GM19467 (cell line): Measurements from ENCODE around the gene WNT4.

ENCODE experiments used
- ATAC-seq: cut with Tn5 transposase; IDR thresholded peaks from one replicate; pipeline ENCODE4 v1.9.1; 2021; ENCODE audit warnings: mild to moderate bottlenecking, moderate library complexity; ENCODE audit not compliant: unreplicated experiment

WNT4 gene

DNA sequence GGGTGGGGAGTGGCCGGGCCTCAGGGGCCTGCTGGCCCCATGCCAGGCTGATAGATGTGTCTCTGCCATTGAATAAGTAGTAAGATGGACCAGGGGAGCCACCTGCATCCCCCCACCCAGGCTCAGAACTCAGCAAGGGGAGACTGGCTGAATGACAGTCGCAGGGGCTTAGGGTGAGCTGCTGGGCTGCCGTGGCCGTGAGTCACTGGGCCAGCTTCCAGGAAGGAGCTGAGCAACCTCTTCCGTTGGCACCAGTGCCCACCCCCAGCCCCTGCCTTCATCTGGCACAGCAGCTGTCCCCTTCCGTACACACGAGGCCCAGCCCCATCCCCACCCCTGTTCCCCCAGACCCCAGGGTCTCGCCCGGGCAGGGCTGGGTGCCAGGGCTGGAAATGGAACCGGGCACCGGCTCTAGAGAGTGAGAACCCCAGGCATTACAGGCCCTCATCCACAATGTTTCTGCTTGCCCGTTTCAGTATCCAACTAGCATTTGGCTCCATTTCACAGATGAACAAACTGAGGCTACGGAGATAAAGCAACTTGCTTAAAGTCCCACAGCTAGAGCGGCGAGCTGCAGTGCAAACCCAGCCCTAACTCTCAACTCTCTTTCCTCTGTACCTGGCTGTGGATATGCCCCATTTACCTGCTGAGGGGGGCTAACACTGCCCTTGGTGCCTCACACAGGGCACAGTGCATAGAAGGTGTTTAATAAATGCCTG is 10.2 kb downstream of the WNT4 start:
- no peak for ATAC-seq

DNA sequence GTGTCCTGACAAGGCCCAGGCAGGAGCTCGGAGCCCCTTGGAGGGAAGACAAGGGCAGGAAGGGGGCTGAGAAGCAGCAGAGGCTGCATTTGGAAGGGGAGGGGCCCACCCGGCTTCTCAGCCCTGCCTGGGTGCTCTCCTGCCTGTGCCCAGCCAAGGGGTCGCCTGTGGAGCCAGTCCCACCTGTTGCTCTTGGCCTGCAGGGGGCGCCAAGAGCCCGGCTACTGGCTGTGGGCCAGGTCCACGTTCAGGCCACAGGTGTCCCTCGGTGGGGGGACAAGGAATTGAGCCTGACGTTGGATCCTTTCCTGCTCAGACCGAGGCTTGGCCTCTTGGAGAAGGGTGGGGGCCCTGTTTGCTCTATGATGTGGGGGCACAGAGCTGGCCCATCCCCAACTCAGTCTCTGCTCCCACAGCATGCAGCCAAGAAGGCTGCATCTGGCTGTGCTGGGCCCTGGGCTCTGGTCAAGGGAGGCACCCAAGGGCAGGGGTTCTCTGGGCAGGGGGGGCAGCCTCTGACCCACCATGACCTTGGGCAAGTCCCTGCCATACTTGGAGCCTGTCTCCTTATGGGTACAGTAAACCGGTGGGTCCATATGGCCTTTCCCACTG is 10.9 kb downstream of the WNT4 start:
- ATAC-seq, result no peak

DNA sequence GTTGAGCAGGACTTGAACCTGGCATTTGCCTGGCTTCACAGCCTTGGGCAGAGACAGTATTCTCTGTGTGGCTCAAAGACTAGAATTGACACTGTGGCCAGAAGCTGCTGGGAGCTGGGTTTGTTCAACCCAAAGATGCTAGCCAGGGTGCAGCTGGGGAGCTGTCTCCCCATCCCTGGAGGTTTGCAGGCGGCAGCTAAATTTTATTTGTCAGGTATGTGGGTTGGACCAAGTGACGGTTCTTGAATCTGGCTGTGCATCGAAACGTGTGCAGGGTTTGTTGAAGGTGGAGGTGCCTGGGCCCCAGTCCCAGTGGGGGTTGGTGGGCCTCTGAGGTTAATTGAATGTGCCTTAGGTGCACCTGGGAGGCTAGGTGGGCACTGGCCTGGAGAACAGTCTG is 11.8 kb downstream of the WNT4 start:
- no peak for ATAC-seq

DNA sequence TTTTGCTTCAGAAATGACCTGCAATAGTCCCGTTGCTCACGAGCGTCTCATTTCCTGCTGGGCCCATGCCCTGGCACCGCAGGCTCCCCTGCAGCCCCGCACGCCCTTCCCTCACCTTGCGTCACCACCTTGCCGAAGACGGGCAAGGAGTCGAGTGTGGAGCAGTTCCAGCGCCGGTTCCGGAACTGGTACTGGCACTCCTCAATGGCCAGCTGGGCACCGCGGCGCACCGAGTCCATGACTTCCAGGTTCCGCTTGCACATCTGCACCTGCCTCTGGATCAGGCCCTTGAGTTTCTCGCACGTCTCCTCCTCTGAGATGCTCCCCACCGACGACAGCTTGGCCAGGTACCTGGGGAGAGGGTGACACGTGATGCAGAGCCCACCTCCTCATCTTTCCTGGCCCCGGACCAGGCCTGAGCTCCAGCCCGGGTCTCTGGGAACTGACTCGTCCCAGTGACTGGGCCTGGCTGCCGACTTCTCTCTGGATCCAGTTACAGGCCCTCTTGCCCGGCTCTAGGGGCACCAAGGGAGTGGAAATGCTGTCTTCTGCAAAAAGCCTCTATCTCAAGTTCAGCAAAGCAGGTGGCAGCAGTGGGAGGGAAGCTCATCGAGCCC is 13.3 kb downstream of the WNT4 start:
- ATAC-seq, result no peak

DNA sequence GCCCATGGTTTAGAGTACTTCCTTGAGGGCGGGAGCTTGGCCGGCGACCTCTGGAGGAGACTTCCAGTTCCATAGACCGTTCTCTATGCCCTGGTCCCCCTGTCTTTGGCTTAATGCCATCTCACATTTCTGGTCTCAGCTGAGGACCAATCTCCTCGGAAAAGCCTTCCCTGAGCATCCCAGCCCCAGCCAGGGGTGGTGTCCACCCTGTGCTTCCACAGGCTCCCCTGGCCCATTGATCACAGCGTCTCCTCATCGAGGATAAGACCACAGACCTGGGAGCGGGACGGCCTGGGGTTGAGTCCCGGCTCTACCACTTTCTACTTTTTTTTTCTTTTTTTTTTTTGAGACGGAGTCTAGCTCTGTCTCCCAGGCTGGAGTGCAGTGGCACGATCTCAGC is 14.5 kb downstream of the WNT4 start:
- ATAC-seq, result no peak

DNA sequence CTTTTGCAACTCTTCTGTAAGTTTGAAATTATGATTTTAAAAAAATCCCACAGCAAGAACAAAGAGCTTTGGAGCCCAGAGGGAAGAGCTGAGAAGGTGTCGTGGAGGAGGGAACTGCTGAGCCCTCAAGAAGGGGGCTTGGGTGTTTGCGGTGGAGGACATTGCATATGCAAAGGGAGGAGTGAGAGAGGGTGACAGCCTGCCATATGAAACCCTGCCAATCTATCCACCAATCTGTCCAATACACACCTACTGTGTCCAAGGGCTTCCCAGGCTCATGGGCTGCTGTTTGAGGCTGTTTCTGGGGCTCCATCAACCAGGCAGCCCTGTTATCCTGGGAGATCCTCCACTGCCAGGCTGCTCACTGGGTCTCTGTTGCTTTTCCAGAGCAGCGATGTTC is 15.2 kb downstream of the WNT4 start:
- ATAC-seq, result no peak

DNA sequence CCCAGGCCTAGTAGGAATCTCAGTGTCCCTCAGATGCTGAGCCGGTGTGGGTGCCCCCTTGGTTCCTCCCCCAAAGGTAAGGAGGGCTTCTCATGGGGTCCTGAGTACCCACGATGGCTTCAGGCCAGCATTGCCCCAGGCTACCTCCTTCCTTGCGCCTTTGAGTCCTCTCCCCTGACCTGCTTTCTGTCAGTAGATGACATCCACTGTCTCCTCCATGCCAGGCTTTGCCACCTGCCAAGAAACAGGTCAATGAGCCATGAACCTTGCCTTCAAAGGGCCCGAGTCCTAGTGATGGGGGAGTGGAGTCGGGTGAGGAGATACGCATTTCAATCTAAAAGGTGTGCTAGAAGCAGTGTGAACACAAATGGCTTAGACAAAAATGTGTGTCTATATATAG is 15.6 kb downstream of the WNT4 start:
- no peak for ATAC-seq

DNA sequence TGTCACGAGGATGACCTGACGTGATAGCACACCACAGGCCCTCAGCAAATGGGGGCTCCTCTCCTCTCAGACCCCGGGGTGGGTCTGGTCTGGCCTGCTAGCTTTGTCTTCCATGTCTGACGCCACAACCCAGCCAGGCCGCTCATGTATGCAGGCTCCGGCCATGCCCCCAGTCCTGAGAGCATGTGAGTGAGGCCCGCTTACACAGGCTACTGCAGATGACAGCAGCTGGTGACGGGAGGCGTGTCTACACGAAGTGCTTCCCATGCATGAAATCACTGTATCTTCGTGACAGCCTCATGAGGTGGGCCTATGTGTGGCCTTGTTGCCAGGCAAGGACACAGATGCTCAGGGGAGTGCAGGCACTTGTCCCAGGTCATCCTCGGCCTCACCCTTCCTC is 16.4 kb downstream of the WNT4 start:
- ATAC-seq, result no peak

DNA sequence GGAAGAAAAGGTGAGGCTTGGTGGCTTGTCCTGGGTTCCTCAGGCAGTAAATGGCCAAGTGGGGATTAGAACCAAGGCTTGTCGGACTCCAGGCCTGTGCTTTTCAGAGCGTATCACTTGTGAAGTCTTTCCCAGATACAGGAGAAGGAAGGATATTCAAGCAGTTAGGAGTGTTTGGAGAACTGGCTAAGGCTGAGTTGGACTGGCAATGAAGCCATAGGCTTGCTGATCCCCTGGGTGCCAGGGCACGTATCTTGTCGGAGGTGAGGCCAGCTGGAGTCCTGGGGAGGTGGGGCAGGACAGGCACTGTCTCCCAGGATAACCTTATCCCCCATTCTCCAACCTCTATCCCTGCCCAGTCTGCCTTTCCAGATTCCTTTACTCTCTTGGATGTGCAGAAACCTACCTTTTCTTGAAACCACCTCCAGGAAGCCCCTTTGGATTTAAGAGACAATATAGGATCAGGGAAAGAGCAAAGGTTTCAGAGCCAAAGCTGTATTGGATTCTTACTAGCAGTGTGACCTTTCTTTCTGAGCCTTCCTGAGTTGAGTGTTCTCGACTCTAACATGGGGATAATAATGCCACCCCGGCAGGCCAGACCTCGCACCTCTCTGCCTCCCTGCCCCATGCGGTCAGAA is 18.2 kb downstream of the WNT4 start:
- no peak for ATAC-seq

DNA sequence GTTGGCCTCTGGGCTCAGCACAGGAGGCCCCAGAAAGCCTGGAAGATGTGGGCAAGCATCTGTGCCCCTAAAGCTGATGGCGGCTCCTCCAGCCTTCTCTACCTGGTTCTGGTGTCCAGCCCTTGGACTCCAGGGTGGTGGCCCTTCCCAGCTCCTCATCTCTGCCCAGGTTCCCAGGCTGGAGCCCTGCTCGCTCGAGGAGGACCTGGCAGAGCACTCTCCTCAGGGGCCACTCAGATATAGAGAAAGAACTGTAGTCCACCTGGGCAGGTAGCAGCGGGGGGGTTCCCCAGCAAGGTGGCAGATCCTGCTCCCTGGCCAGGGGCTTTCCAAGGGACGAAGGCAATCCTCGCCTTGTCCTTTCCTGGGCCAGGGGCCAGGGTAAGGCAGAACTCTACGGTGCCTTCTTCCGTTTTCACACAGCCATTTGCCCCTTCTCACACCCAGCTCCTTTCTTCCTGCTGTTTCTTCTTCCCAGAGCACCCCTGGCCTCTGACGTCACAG is 18.9 kb downstream of the WNT4 start:
- ATAC-seq, result no peak

DNA sequence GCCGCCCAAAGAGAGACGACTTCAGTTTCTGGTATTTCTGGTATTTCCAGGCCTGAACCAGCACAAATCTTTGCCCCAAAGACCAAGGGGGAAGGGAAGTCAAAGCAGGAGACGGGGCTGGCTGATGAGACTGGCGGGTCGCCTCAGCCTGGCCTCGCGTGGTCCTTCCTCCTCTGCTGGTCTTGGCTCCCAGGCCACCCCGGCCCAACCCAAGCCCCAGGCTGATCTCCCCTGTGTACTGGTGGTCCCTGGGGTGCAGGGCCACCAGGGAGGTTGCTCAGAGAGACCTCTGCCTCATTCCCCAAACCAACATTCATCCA is 19.9 kb downstream of the WNT4 start:
- ATAC-seq, result no peak

DNA sequence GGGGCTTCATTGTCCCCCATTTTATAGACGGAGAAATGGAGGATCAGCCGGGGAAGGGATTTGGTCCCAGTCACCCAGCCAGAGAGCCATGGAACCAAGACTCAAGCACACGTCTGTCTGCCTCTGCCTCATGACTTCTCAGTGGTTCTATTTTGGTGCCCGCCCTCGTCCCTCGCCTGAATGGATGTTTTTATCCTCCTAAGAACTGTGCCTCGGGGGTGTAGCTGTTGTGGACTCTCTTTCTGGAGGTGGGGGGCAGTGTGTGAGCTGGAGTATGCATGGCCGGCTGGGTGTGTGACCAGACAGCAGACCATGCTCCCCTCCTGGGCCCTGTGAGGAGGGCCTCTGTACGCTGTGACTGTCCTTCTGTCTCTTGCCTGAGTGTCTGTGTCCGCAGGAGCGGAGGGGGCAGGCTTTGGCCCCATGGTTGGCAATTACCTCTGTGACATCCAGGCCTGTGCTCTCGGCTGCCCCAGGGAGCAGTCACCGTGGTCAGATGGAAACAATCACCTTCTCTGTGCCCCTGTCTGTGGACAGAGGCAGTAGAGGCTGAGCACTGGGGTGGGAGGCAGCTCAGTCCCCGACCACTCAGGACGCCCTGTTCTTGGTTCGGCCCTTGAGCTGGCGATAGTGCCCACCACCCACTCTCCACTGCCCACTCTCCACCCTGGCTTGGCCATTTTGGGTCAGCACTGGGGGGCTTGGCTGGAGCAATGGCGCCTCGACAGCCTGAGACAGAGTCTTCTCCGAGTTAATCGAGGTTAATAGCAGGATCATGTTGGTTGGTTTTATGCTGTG is 20.4 kb downstream of the WNT4 start:
- ATAC-seq, result no peak

DNA sequence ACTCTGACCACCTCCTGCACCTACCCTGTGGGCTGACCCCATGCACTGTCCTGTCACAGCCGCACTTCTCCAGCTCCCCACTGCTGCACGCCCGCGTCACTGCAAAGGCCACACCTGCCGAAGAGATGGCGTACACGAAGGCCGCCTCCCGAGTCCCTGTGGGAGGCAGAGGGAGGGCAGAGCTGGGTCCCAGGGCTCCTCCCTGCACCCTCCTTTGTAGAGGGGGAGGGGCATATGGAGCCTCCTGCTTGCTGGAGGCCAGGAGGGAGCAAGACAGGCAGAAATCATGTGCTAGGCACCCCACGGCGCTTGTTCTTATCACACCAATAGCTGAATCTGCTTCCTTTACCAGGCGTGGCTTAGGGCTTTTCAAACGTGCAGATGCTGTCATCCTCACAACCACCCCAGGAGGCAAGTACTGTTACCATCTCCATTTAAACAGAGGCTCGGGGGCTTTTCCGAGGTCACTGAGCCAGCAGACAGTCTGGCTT is 21.4 kb downstream of the WNT4 start:
- no peak for ATAC-seq

DNA sequence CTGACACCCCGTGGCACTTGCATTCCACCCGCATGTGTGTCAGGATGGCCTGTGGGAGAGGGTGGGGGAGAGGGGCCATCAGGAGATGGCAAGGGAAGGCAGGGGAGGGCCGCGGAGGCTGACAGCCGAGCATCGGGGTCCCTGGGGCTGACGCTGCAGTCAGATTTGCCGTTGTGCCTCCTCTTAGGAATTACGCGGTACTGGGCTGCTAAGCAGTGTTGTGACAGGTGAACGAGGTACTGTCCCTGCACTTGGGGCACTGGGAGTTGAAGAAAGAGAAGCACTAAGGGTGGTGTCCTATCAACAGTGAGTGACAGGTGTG is 22.5 kb downstream of the WNT4 start:
- ATAC-seq, result no peak

DNA sequence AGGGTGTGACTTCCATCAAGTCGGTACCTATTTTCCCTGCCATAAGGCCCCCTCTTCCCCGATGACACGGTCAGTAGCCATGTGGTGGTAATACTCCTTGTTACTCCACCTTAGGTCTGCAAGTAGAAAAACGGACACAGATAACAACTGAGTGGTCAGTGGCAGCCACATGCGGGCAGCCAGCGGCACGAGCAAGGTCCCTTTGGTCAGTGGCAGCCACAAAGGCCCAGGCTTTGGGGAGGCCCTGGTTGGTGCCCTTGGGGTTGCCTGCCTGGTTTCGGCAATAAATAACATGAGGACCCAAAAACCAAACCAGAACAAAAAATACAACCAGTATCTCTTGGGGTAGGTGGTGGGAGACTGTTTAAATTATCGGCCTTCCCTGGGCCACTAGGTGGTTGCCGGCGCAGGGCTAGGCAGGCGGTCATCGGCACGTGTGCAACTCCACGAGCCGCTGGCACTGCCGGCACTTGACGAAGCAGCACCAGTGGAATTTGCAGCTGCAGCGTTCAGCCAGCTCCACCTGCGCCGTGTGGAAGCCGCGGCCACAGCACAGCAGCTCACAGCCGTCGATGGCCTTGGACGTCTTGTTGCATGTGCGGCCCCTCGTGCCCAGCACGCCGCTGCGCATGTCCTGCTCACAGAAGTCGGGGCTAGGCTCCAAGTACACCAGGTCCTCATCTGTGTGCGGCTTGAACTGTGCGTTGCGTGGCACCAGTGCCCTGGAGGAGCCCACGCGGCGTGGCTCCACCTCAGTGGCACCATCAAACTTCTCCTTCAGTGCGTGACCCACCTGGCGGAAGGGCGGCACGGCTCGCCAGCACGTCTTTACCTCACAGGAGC is 23.1 kb downstream of the WNT4 start:
- ATAC-seq, result no peak

DNA sequence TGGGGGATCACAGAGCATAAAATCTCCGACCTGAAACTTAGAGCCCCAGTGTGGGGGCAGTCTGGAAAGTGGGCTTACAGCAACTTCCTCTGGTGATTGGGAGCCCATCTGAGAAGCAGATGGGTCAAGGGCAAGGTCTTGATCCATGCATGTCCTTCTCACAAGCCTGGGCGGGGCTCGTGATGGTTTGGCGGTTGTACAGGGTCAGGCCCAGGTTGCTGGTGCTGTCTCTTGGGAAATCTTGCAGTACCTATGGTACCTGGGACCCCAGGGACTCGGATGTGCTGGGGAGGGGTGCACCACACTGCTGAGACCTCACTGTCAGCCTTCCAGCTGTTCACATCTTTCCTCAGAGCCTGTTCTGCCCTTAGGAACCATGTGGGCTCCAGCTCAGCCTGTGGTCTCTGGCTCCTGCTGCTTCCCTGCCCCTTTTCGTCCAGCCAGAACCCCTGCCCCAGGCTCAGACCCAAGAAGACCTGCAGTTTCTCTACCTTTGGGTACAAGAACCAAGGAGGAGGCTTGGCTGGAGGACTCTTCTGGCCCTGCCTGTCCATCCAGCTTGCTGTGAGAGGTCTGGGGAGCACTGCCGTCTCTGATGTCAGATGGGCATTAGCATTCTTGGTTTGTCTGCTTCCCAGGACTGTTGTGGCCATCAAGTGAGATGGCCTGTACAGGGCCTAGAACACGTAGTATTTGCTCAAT is 24.5 kb downstream of the WNT4 start:
- no peak for ATAC-seq

DNA sequence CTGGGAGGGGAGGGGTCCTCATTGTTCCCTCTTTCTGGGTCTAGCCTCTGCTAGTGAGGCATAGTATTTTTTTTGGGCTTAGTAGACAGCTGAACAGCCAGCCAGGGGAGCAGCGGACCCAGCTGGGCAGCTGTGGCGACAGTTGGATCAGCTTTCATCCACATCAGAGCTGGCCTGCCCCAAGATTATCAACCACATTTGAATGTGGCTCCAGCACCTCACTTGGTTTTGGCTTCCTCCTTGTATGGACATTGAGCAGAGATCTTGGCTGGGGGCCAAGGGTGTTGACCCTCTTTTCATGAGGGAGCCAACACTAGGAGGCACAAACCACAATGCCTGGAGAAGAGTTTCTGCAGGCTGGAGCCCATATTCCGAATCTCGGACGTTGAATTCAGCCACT is 25.0 kb downstream of the WNT4 start:
- no peak for ATAC-seq

DNA sequence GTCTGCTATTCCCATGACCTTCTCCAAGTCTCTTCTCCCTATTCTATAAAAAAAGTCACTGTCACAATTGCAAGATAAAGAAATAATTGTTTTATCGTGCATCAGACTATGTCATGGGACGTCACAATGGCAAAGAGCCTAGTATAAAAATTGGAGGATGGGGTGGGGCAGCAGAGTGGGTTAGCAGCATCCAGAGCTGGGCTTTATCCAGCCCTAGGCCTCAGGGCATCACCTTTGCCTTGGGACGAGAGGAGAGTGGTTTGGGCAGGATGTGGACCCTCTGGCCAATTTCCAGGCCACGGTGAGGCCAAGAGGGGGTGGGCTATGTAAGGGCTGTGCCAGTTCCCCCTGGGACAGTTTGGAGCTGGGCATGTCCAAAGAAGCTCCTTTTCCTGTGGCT is 25.7 kb downstream of the WNT4 start:
- ATAC-seq, result no peak

DNA sequence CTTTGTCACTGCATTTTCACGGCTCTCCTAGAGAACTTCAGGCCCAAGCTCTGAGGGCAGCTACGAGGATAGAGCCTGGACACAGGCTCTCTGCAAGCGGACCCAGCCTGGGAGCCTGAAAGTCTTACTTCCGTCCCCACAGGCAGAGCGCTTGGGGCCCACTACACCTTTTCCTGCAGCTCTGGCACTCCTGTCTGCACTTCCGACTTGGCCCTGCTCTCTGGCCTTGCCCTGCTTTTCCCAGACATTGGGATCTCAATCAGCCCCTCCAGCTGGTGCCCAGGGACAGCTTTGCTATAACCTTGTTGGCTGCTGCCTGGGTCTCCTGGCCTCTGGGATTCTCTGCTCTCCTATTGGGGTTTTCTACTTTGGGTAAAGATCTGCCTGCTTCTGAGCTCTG is 27.6 kb downstream of the WNT4 start:
- no peak for ATAC-seq
